ENCODE data around the gene HOXA11. TPM values are rescaled to one million over a fixed set of nuclear protein-coding genes. Genes with fewer than 3 reads are reported as not detected.
A peak's percentile ranks its signal among the peaks of the same experiment; 100 is the strongest.

The HOXA11 gene
- total and polyA plus RNA-seq, 2 donors: 9.3 to 39.1 TPM

DNA sequence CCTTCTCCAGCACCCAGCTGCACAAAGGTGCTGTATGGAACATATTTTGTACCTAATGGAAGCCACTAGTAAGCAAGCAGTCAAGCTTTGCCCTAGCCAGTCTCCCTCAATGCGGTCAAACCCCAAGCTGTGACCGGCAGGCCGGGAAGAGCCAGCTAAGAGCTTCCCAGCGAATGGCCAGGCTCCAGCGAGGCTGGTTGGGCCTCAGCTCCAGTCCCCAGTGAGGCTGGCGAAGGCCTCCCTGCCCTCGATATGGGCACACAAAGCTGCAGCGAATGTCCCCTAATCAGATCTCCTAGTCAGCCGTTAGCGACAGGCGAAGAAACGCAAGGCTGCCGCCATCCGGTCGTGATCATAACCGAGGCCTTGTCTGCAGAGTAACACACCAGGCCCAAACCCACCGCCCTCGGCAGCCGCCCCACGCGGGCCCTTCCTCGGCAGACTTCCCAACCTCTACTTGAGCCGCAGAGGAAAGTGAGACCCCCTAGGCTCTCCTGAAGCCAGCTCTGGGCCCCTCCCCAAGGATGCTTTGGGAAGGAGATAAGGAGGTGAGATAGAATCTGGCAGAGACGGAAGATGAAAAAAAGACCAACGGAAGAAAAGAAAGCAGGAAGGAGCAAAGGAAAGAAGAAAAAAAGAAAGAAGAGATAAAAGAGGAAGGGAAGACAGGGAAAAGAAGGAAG lies 16.6 kb downstream of the HOXA11 start:
- H3K36me3 ChIP-seq (ENCODE audit: insufficient read depth): peaks cover 2% of the 10 kb centered on the region
- H3K27ac ChIP-seq (ENCODE audit: low read depth): peak overlapping the region; percentile 98
- peak overlapping the region; percentile 57 for H3K4me3 ChIP-seq (ENCODE audit: low read depth, low read length)
- H3K4me1 ChIP-seq (ENCODE audit: insufficient read depth): no peaks in the 10 kb centered on the region
- WGBS: 18% methylated on average over 25 of the region's 25 CpGs
- DNase-seq (ENCODE audit: extremely low spot score): no peak

DNA sequence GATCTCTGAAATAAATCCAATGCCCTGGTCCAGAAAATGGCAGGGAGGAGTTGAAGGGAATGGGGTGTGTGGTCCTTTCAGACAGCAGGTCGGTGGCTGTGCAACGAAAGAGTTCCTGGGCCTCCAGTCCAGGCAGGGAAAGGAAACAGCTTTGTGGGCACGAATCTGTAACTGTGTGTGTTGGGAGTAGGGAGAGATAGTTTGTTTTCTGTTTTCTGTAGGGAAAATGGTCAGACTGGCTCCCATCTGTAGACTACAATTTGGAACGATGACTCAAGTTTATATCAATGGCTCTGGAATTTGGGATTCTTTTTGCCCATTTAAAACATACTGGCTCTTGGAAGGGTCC lies 17.1 kb downstream of the HOXA11 start:
- Histone ChIP-seq H3K4me1 (ENCODE audit: insufficient read depth) (no peaks in the 10 kb centered on the region), H3K36me3 (ENCODE audit: insufficient read depth) (peaks cover 2% of the 10 kb centered on the region), H3K27ac (ENCODE audit: low read depth) (peak overlapping the region; percentile 98), H3K4me3 (ENCODE audit: low read depth, low read length) (peak overlapping the region; percentile 57)
- WGBS: 21% methylated on average over 4 of the region's 4 CpGs
- DNase-seq (ENCODE audit: extremely low spot score): no peak

DNA sequence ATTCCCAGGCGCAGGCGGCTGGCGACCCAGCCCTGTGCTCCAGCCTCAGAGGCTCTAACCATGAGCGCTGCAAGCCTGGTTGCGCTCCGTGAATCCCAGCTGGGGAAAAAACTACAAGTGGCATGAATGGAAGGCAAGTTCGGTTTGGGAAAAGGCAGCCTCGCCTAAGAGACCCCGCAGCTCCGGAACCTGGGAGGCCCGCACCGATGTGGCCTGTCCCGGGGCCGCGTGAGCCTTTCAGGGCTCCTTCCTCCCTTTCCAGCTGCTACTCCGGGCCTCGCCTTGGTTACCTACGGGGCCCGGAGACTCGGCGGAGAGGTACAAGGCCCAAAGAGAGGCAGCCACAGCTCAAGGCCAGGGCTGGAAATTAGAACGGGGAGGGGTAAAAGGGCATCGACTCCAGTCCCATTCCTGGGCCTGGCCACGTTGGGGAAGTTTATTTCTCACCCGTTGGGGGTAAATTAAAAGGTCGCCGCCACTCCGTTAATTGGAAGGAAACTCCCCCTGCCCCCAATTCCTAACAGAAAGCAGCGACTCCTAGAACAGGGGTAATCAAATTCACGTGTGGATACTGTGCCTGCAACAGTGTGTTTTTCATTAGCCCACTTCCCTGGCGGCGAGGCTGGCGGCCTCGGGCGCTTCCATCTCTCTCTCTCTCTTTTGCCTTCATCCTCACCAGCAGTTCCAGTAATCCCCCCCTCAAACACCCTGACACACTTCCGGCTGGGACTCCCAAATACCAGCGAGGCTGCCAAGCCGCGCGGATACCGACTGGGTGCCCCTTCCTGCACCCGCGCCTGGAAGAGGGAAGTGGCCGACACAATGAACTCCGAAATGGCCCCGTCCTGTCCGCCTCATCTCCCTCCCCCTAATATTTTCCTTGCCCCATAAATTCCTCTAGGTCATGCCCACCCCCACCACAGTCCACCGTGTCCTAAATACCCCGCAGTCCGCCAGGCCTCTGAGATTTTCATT lies 18.2 kb downstream of the HOXA11 start:
- peaks cover 2% of the 10 kb centered on the region for H3K36me3 ChIP-seq (ENCODE audit: insufficient read depth)
- H3K4me1 ChIP-seq (ENCODE audit: insufficient read depth): no peaks in the 10 kb centered on the region
- no peak for DNase-seq (ENCODE audit: extremely low spot score)
- 14% methylated on average over 50 of the region's 50 CpGs for WGBS
- H3K27ac ChIP-seq (ENCODE audit: low read depth): peak overlapping the region; percentile 98
- H3K4me3 ChIP-seq (ENCODE audit: low read depth, low read length): peak overlapping the region; percentile 74

DNA sequence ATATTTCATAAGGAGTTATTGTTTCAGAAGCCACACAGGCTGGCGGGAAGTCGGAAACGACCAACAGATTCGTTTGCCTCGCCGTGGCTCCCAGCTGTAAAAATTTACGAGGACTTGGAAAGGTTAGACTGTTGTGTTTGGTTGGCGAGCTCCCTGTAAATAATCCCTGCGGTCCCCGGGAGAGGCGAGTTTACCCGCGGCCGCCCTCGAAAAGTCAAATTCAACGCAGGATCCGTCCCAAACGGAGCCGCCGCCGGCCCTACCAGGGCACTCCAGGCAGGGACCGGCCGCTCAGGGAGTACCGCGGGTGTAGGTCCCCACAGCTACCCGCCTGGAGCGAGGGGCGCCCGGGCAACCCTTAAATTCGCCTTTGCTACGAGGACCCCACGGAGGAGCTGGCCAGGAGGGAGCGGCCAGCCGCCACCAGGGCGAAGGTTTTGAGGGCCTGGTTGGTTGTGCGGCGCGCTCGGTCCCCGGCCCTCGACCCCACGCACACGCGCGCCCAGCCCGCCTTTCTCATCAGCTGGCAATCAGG lies 19.0 kb downstream of the HOXA11 start:
- 8% methylated on average over 46 of the region's 46 CpGs for WGBS
- Histone ChIP-seq H3K36me3 (ENCODE audit: insufficient read depth) (no peaks in the 10 kb centered on the region), H3K27ac (ENCODE audit: low read depth) (peak overlapping the region; percentile 98), H3K4me1 (ENCODE audit: insufficient read depth) (no peaks in the 10 kb centered on the region), H3K4me3 (ENCODE audit: low read depth, low read length) (peak overlapping the region; percentile 74)
- DNase-seq (ENCODE audit: extremely low spot score): no peak

DNA sequence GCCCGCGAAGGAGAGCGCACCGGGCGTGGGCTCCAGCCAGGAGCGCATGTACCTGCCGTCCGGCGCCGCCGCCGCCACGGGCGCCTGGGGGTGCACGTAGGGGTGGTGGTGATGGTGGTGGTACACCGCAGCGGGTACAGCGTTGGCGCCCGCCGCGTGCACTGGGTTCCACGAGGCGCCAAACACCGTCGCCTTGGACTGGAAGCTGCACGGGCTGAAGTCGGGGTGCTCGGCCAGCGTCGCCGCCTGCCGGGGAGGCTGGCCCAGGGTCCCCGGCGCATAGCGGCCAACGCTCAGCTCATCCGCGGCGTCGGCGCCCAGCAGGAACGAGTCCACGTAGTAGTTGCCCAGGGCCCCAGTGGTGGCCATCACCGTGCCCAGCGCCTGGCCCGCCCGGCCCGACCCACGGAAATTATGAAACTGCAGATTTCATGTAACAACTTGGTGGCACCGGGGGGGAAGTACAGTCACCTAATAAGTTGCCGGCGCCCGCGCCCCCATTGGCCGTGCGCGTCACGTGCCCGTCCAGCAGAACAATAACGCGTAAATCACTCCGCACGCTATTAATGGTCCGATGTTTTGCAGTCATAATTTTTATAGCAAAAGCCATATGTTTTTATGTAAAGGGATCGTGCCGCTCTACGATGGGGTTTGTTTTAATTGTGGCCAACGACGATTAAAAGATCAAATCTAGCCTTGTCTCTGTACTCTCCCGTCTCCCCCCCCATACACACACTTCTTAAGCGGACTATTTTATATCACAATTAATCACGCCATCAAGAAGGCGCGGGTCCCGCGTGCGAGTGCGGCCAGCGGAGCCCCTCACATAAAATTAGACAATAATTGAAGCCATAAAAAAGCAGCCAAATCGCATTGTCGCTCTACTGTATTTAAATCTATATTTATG lies 19.7 kb downstream of the HOXA11 start, which contains the start of gene HOXA9:
Gene HOXA9 (minus strand): TSS at position 449 of the 907 bp plus-strand sequence. CDS start 80 bp downstream, at position 369.
- no peaks in the 10 kb centered on the region for H3K4me1 ChIP-seq (ENCODE audit: insufficient read depth)
- peak within 1 kb of the TSS; percentile 74 for H3K4me3 ChIP-seq (ENCODE audit: low read depth, low read length)
- peak; percentile 89 for DNase-seq (ENCODE audit: extremely low spot score)

DNA sequence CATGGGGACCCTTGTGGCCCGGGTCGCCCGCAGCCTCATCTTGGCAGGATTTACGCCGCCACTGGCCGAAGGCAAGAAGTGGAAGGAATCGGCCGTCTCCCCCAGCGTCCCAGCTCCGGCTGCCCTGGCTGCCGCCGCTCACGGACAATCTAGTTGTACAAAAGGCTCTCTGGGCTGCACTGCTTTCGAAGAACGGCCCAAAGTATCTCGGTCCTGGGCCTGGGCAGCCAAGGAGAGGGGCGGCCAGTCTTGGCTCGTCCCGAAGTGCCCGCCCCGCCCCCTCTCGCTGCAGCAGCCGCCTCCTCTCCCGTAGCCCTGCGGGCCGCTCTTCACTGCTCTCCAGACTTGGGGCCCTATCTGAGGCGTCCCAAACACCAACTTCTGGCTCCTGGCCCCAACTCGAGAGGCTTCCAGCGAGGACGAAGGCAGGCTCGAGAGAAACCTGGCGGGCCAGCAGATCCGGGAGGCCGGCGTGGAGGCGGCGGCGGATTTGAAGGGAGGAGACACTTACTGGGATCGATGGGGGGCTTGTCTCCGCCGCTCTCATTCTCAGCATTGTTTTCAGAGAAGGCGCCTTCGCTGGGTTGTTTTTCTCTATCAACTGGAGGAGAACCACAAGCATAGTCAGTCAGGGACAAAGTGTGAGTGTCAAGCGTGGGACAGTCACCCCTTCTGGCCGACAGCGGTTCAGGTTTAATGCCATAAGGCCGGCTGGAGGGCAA lies 20.5 kb downstream of the HOXA11 start:
- WGBS: 8% methylated on average over 47 of the region's 47 CpGs
- Histone ChIP-seq H3K27ac (ENCODE audit: low read depth) (peak overlapping the region; percentile 84), H3K4me3 (ENCODE audit: low read depth, low read length) (peak overlapping the region; percentile 74), H3K36me3 (ENCODE audit: insufficient read depth) (no peaks in the 10 kb centered on the region), H3K4me1 (ENCODE audit: insufficient read depth) (no peaks in the 10 kb centered on the region)
- no peak for DNase-seq (ENCODE audit: extremely low spot score)

More for the DNA sequence above, 19.7 kb downstream of the HOXA11 start, which contains the start of gene HOXA9:
- WGBS: 2% methylated on average over 82 of the region's 82 CpGs
- Histone ChIP-seq H3K27ac (ENCODE audit: low read depth) (peak within 1 kb of the TSS; percentile 98), H3K36me3 (ENCODE audit: insufficient read depth) (no peaks in the 10 kb centered on the region)

DNA sequence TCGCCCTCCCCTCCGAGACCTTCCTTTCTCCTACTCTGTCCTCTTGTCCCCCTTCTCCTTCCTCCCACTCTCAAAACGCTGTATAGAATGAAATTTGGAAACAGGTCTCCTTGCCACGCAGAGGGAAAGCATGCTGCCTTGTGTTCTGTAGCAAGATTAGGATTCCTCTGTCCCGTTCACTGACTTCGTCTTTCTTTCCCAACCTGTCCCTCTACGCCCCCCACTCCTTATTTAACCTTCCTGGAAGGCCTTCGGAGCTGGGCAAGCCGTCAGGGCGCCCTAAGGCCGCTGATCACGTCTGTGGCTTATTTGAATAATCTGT lies 21.0 kb downstream of the HOXA11 start:
- H3K4me1 ChIP-seq (ENCODE audit: insufficient read depth): no peaks in the 10 kb centered on the region
- no peak overlapping the region for H3K27ac ChIP-seq (ENCODE audit: low read depth)

DNA sequence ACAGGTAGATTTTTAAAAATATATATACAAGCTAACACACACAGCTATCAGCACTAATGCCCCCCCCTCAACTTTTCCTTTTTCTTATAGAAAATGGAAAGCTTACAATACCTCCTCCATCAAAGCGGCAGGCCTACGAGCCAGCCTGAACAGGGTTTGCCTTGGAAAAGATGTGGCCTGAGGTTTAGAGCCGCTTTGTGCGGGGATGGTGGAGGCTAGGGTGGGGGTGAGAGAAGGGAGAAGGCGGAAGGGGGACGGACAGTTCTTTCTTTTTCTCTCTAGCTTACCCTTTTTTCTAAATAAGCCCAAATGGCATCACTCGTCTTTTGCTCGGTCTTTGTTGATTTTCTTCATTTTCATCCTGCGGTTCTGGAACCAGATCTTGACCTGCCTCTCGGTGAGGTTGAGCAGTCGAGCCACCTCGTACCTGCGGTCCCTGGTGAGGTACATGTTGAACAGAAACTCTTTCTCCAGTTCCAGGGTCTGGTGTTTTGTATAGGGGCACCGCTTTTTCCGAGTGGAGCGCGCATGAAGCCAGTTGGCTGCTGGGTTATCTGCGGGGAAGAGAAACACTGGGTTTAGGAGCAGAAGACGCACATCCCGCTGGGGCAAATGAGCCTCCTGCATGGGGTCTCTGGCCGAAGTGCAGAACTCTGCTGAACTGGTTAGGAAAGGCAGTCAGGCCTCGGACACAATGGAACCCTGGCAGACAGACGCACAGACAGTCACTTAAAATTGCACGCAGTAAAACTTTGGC lies 21.6 kb downstream of the HOXA11 start:
- WGBS: 37% methylated on average over 24 of the region's 24 CpGs
- no peaks in the 10 kb centered on the region for H3K36me3 ChIP-seq (ENCODE audit: insufficient read depth)
- H3K27ac ChIP-seq (ENCODE audit: low read depth): no peak overlapping the region
- H3K4me1 ChIP-seq (ENCODE audit: insufficient read depth): no peaks in the 10 kb centered on the region
- DNase-seq (ENCODE audit: extremely low spot score): no peak
- peak overlapping the region; percentile 74 for H3K4me3 ChIP-seq (ENCODE audit: low read depth, low read length)

More for the DNA sequence above, 21.0 kb downstream of the HOXA11 start:
- H3K36me3 ChIP-seq (ENCODE audit: insufficient read depth): no peaks in the 10 kb centered on the region
- 19% methylated on average over 12 of the region's 12 CpGs for WGBS
- H3K4me3 ChIP-seq (ENCODE audit: low read depth, low read length): peak overlapping the region; percentile 74
- DNase-seq (ENCODE audit: extremely low spot score): no peak

DNA sequence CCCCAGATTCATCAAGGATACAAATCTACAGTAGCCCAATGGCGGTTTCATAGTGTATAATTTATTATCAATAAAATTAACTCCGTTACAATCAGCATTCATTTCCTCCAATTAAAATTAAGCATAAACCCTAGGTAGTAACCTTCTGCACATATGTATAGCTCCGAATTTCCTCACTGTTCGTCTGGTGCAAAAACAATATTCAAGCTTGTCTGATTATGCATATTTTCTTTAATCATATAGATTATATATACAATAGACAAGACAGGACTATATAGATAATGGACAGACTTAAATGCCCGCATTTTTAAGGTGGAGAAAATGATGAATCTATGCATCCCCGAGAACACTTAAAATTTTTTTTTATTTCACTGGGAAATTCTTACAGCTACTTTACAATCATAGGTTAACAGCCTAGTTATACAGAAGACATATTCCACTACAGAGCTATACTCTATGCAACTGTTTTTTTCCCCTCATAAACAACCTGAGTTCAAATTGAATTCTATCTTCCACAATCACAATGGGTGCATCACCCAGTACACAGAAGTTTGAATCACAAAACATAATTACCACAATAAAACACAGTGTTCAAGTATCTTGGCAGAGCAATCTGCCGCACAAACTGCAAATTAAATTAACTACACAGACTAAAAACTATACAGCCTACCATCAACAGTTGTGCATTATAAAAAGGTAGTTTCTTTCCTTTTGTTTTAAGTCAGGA lies 22.3 kb downstream of the HOXA11 start:
- 52% methylated on average over 7 of the region's 7 CpGs for WGBS
- no peaks in the 10 kb centered on the region for H3K4me1 ChIP-seq (ENCODE audit: insufficient read depth)
- no peak for DNase-seq (ENCODE audit: extremely low spot score)
- no peak overlapping the region for H3K27ac ChIP-seq (ENCODE audit: low read depth)
- H3K36me3 ChIP-seq (ENCODE audit: insufficient read depth): no peaks in the 10 kb centered on the region
- peak overlapping the region; percentile 74 for H3K4me3 ChIP-seq (ENCODE audit: low read depth, low read length)

DNA sequence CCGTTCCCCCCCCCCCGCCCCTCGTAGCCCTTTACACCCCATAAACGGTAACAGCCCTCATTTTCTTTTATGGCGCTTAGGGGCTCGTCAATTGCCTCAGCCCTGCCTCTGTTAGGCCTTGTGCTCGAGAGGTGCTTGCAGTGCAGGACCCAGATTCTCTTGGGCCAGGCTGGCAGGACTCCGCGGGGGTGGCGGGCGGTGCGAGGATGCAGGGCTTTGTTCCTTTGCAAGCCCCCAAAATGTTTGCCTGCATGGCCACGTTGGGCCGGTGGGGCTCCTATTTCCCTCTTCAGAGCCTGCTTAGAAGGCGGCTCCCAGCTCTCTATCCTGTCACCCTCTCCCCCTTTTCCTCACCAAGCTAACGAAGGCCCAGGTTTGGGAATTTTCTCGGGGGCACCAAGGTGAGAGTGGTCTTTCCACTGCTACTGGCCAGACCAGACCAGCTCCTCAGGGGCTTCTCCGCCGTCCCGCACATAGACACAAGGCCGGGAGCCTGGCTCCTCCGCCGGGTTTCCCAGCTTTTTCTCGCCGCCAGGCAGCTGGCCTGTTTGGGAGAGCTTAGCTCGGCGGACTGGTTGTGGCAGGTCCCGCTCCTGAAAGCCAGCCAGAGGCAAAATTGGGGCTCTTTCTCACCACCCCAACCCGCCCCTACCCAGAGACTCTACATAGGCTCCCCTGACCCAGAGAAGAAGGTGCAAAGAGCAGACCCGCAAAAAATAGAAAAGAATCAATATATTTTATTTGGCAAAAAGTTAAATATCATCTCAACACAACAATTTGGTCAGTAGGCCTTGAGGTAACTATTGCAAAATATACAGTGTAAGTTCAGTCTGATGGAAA lies 23.1 kb downstream of the HOXA11 start:
- H3K4me3 ChIP-seq (ENCODE audit: low read depth, low read length): peak overlapping the region; percentile 60
- no peaks in the 10 kb centered on the region for H3K36me3 ChIP-seq (ENCODE audit: insufficient read depth)
- WGBS: 43% methylated on average over 30 of the region's 30 CpGs
- H3K4me1 ChIP-seq (ENCODE audit: insufficient read depth): no peaks in the 10 kb centered on the region
- H3K27ac ChIP-seq (ENCODE audit: low read depth): peak overlapping the region; percentile 62
- no peak for DNase-seq (ENCODE audit: extremely low spot score)

DNA sequence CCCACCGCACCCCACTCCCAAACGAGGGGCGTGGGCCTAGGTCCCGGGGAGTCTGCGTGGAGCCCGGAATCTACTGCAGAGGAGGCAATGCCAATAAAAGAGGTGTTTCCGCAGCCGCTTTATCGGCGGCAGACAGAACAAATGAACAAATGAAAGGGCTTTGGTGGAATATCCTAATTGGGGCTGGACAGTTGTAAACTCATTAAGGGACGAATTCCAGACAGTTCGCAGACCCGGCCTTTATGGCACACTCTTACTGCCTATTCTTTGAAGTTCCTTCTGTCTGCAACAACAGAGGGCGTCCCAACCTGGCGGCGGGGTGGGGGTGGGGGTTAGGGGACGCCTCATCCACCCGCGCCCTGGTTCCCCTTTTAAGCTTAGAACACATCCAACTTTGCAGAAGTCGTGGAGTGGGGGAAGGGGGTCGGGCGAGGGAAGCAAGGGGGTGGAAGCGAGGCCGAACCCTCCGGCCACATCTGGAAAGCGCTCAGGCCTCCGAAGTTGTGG lies 23.8 kb downstream of the HOXA11 start:
- Histone ChIP-seq H3K4me3 (ENCODE audit: low read depth, low read length) (peak overlapping the region; percentile 60), H3K4me1 (ENCODE audit: insufficient read depth) (no peaks in the 10 kb centered on the region), H3K36me3 (ENCODE audit: insufficient read depth) (no peaks in the 10 kb centered on the region), H3K27ac (ENCODE audit: low read depth) (no peak overlapping the region)
- DNase-seq (ENCODE audit: extremely low spot score): no peak
- 8% methylated on average over 27 of the region's 27 CpGs for WGBS

All from urinary bladder (tissue), 4 donors.